ENCODE results near the gene BMPR1A.

- no peak for TF ChIP-seq POLR2A (IDR thresholded peaks at IDR 0.05; ENCODE audit: borderline replicate concordance, extremely low read depth, insufficient read depth, insufficient read length)
- TF ChIP-seq CTCF (IDR thresholded peaks at IDR 0.05 in 2 of 3, conservative IDR thresholded peaks at IDR 0.05 in 1 of 3; ENCODE audit: borderline replicate concordance in 1 of 3, insufficient read depth in 1 of 3, low read depth in 2 of 3, low read length in 2 of 3) = no peak
- TF ChIP-seq EZH2phosphoT487 (IDR thresholded peaks at IDR 0.05; ENCODE audit: borderline replicate concordance) = no peak
- TF ChIP-seq RAD21 (IDR thresholded peaks at IDR 0.05; ENCODE audit: low read depth) = no peak
- no peak for TF ChIP-seq EZH2 (IDR thresholded peaks at IDR 0.05)
- TF ChIP-seq TCF7L2 (IDR thresholded peaks at IDR 0.05; ENCODE audit: borderline replicate concordance, extremely low read depth, insufficient read depth, insufficient read length) = no peak
- no peak for TF ChIP-seq POLR2AphosphoS5 (IDR thresholded peaks at IDR 0.05; ENCODE audit: low read depth, low read length)
- TF ChIP-seq ZFX (IDR thresholded peaks at IDR 0.05) = no peak
- no peak for TF ChIP-seq CEBPB (IDR thresholded peaks at IDR 0.05; ENCODE audit: low read depth)
These were observed 111.9 kb downstream of the BMPR1A start for GRCh38 chr10:86868353-86868752.
